GM12875 (cell line): Measurements from ENCODE around the gene GPR87.

Experiments
- H3K4me3 ChIP-seq: one replicate; pipeline ENCODE4 v1.5.1; 2011; ENCODE audit warnings: low read depth, low read length, control low read depth
- CTCF ChIP-seq: IDR thresholded peaks from 2 replicates; pipeline ENCODE4 v1.5.1; 2011; ENCODE audit warnings: low read depth, mild to moderate bottlenecking, control low read depth, inconsistent platforms, low read length, moderate library complexity, borderline replicate concordance; ENCODE audit not compliant: insufficient read depth

GPR87 gene

GRCh38 chr3:151309566-151309965 is 7.1 kb downstream of the GPR87 start:
- no peak overlapping the region for H3K4me3 ChIP-seq
- TF ChIP-seq CTCF: no peak

GRCh38 chr3:151307583-151308488 is 8.8 kb downstream of the GPR87 start:
- no peak for TF ChIP-seq CTCF
- no peak overlapping the region for H3K4me3 ChIP-seq

- no peak for TF ChIP-seq CTCF
- no peak overlapping the region for H3K4me3 ChIP-seq
These were observed 9.5 kb downstream of the GPR87 start for GRCh38 chr3:151307131-151307530.

GRCh38 chr3:151306168-151306810 is 10.3 kb downstream of the GPR87 start:
- no peak for TF ChIP-seq CTCF
- H3K4me3 ChIP-seq: no peak overlapping the region

- no peak overlapping the region for H3K4me3 ChIP-seq
- TF ChIP-seq CTCF: no peak
These were observed 10.9 kb downstream of the GPR87 start for GRCh38 chr3:151305775-151306151.

- TF ChIP-seq CTCF: no peak
- H3K4me3 ChIP-seq: no peak overlapping the region
These were observed 11.4 kb downstream of the GPR87 start for GRCh38 chr3:151305060-151305774.
